Stimulated activated CD8-positive, alpha-beta memory T cell treated with anti-CD3 and anti-CD28 coated beads, Interleukin-7, amount 100 ng/mL, for 48 hours (primary cell): Measurements from ENCODE around the gene KCNIP4.

Experiments used
- DNase-seq, 2 donors: peaks; one replicate each; pipeline ENCODE4 v3.0.0-alpha.2; 2020; ENCODE audit warnings: low read depth in 1 of 2; ENCODE audit errors: extremely low read depth in 1 of 2

KCNIP4 gene

DNA sequence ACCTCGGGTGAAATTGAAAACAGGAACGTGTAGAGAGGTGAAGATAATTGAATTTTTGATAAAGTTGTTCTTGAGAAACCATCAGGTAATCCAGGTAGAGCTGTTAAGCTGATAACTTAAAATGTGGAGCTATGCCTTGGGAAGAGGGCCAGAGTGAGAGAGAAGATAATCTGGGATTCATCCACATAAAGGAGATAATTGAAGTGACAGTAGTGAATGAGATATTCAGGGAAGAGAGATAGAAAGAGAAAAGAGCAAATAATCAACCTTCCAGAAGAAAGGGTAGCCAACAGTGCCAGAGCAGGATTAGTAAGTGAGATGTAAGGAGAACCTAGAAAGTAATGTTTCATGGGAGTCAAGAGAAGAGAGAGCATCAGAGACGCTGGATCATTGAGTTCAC is 950.7 kb downstream of the KCNIP4 start:
- no peak for DNase-seq

DNA sequence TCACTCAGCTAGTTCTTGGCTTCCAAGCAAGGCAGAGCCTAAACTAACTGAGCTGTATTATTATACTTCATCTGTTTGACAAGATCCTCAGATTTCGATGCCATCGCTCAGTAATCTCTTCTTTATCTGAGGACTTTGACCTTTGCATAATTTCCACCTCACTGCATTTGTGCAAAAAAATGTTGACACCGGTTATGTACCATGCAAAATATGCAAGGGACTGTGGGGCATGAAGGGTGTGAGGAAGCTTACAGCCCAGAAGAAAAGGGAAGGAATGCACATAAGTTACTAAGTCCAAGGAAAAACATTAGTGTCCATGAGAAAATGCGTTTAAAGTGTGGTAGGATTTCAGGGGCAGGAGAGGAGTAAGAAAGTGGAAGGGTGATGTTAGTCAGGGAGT is 953.0 kb downstream of the KCNIP4 start:
- no peak for DNase-seq

DNA sequence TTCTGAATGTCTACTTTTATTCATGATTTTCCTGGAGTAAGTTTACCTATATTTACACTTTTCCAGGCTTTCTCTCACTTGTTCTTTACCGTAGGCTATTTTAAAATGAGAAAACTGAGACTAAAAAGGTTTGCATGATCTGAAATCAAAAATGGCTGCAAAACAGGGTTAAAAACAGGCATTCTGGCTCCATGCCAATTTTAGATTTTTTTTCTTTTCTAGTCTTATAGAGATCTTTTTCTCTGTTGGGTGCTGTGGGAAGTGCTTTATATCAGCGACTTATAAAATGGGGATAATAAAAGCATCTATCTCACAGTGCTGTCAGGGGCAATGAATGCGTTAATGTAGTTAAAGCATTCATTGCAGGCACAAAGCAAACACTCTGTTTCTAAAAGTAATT is 953.6 kb downstream of the KCNIP4 start:
- DNase-seq, result no peak

DNA sequence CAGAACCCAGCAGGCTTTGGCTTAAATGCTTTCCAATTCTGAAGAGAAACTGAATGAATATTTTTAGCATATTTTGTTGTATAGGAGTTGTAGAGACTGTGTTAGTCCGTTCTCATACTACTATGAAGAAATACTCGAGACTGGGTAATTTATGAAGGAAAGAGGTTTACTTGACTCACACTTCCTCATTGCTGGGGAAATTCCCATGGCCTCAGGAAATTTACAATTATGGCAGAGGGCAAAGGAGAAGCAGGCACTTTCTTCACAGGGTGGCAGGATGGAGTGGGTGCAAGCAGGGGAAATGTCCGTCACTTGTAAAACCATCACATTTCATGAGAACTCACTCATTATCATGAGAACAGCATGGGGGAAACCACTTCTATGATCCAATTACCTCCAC is 956.6 kb downstream of the KCNIP4 start:
- DNase-seq, result no peak

DNA sequence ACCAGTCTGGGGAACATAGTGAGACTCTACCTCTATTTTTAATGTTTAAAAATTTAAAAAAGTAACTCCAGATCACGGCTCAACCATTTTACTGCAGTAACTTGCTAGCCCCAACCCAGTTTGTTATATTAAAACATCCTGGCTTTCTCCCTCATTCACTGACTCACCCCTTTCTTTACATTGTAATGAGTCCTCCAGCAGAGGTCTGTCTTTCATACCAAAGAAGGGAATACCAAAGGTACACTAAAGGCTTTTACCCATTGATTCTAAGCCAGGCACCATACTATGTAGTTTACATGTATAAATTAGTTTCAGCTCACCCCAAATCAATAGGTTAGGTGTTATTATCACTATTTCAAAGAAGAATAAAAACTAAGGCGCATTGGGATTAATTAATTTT is 961.4 kb downstream of the KCNIP4 start:
- no peak for DNase-seq

DNA sequence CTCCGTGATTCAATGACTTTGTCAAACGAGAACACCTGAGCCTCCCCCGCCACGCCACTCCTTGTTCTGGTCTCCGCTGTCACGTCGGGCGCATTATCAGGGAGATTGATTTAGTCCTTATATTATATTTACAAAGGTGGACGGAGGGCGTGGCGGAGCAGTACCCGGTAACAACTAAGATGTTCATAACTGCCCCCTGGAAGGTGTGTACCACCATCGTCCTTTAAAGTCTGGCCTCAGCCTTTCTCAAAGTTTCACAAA is 964.1 kb downstream of the KCNIP4 start:
- DNase-seq, result no peak

- no peak for DNase-seq
Measured at GRCh38 chr4:20983763-20984575, 964.6 kb downstream of the KCNIP4 start.

GRCh38 chr4:20982544-20982943 is 966.0 kb downstream of the KCNIP4 start:
- DNase-seq, result no peak

DNA sequence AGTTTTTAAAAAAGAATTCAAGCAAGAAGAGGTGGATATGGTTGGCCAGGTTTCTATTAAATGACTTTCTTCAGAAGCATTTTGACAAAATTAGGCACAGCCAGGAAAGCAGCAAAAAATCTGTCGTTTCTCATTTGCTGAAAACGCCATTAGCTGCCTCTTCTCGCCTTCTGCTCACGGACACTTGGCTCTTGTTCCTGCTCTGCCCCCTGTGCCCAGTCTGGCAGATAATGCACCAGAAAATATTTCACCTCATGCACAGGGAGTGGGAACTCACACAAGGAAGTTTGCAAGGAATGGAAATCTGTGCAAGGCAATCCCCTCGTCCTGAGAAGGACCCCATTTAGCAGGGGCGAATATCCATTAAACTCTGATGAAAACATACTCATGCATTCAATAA is 988.3 kb downstream of the KCNIP4 start:
- DNase-seq, result no peak

- DNase-seq, result no peak
Measured at GRCh38 chr4:20954541-20954940, 994.0 kb downstream of the KCNIP4 start.

DNA sequence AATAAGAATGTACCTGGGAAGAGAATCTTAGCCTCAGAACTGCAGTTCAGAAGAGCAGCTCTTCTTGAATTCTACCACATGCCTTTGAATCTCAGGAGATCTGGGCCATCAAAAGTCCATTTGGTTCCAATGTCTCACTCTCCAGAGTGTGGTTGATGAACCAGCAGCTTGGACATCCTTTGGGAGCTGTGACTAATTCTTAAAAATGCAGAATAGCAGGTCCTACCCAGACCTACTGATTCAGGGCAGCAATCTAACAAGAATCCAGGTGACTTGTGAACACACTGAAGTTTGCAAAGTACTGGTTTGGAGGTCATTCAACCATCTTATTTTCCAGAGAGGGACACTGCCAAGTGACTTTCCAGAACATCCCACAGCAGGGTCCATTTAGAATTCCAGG is 1003.6 kb downstream of the KCNIP4 start:
- no peak for DNase-seq

- no peak for DNase-seq
Measured at GRCh38 chr4:20944451-20944850, 1004.1 kb downstream of the KCNIP4 start.

- DNase-seq, result no peak
Measured at GRCh38 chr4:20938204-20938603, 1010.4 kb downstream of the KCNIP4 start.

DNA sequence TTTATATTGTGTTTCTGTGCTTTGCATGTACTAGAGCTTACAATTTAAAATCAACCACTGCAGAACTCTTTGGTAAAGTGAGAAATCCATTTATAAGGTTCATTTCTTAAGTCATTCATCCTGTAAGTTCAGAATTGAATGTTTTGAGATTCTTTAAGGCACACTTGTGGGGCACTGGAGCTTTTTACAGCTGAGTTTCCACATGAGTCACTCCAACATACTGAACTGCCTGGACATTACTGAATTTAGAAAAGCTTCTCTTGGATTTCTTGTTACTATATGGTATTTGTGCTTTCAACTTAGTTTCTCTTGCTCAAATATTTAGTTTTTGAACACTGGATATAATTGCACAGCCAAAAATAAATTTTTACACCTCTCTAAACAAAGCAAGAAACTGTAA is 1022.0 kb downstream of the KCNIP4 start:
- no peak for DNase-seq

DNA sequence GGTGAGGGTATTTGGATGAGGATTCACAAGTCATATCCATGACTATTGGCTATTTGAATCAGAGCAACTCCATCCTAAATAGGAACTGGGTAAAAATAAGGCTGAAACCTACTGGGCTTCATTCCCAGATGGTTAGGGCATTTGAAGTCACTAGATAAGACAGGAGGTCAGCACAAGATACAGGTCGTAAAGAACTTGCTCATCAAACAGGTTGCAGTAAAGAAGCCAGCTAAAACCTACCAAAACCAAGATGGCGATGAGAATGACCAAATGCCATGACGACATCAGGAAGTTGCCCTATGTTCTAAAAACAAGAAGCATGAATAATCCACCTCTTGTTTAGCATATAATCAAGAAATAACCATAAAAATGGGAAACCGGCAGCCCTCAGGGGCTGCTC is 1023.4 kb downstream of the KCNIP4 start:
- no peak for DNase-seq

- no peak for DNase-seq
Measured at GRCh38 chr4:20922962-20923361, 1025.6 kb downstream of the KCNIP4 start.

DNA sequence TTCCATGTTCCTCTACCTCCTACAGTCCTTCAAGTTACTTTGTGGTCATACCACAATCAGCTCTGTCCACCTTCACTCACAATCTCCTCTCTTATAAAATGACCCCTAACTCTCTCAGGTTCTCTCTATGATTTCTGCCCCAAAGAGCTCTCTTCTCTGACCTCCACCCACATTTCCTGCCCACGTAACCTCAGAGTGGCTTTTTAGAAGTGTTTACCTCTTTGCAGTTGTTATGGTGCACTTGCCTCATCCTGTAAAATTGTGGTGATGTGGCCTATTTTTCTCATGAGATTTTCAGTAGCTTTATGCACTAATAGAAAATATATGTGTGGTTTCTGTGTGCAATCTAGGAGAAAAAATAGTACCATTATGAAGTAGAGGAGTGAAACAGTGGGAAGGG is 1032.5 kb downstream of the KCNIP4 start:
- DNase-seq, result no peak

DNA sequence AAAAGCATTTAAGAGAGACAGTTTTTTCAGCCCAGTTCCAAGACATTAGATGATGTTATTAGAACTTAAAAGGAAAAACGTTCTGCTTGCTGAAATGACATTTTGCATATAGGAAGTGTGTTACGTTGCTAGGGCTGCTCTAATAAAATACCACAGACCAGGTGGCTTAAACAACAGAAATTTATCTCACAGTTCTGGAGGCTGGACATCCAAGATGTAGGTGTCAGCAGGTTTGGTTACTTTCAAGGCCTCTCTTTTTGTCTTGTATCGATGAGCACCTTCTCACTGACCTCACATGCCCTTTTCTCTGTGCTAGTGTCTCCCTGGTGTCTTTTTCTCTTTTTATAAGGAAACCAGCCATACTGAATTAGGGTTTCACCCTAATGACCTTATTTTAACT is 1043.6 kb downstream of the KCNIP4 start:
- DNase-seq, result no peak

- DNase-seq, result no peak
Measured at GRCh38 chr4:20901851-20902250, 1046.7 kb downstream of the KCNIP4 start.

DNA sequence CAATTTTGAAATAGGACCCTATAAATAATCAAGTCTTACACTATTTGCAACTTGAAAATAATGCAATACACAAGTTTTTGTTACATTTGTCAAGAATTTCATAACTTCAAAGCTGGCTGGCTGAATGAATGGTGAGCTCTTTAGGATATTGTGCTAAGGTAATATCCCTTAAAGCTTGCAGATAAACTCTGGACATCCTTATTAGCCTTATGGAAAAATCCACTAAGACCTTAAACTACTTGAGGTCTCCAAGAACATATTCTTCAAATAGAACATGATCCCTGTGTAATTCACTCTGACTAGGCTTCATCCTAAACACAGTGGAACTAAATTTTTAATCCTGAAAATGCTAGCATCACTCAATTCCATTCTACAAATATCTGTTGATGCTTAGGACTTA is 1049.0 kb downstream of the KCNIP4 start:
- no peak for DNase-seq

GRCh38 chr4:20895988-20896387 is 1052.6 kb downstream of the KCNIP4 start:
- no peak for DNase-seq

DNA sequence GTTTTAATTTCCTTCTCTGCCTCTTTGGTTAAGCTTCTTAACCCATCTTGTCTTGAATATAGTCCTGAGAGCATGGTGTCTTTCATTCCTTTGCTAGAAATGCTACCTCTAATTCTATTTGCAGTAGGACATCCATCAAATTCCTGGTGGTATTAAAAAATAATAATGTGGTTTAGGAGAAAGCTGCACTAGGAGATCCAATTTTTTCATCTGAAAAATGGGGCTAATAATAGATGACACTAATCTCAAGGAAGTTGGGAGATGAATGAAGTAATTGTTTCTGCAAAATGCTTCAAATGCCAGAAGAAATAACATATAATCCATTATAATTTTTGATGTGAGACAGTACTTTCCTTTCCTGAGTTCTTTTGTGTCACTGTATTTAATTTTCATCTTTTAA is 1053.4 kb downstream of the KCNIP4 start:
- DNase-seq, result no peak

DNA sequence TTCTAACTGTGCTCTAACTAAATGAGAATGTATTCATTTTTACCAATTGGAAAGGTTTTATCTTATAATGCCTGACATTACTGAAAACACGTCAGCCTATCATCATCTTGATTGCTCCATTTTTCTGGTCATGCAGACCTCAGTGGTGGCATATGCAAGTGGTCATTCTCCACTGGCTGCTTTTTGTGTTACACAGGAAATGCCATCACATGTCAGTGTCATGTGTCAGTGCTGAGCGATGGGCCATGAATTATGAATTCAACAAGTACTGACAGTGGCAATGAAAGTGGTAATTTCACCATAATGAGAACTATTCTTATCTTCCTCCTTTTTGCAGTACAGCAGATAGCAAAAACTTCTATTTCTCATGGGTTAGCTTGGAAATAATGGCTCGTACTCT is 1057.8 kb downstream of the KCNIP4 start:
- no peak for DNase-seq
